GM12873 (cell line): ENCODE data around the gene LZTR1.

ENCODE experiments used
- TF ChIP-seq, protein P1 (sequence below): IDR thresholded peaks from 2 replicates; pipeline ENCODE4 v1.5.1; 2012; ENCODE audit warnings: low read depth, mild to moderate bottlenecking, moderate library complexity, low read length, control low read depth; ENCODE audit not compliant: insufficient read depth; ENCODE audit errors: missing control alignments

The LZTR1 gene

GRCh38 chr22:20967697-20968211 lies 14.3 kb upstream of the LZTR1 start:
- TF ChIP-seq, protein P1, sequence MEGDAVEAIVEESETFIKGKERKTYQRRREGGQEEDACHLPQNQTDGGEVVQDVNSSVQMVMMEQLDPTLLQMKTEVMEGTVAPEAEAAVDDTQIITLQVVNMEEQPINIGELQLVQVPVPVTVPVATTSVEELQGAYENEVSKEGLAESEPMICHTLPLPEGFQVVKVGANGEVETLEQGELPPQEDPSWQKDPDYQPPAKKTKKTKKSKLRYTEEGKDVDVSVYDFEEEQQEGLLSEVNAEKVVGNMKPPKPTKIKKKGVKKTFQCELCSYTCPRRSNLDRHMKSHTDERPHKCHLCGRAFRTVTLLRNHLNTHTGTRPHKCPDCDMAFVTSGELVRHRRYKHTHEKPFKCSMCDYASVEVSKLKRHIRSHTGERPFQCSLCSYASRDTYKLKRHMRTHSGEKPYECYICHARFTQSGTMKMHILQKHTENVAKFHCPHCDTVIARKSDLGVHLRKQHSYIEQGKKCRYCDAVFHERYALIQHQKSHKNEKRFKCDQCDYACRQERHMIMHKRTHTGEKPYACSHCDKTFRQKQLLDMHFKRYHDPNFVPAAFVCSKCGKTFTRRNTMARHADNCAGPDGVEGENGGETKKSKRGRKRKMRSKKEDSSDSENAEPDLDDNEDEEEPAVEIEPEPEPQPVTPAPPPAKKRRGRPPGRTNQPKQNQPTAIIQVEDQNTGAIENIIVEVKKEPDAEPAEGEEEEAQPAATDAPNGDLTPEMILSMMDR, result no peak

GRCh38 chr22:20968281-20968977 lies 13.7 kb upstream of the LZTR1 start:
- TF ChIP-seq, protein P1, result no peak

- TF ChIP-seq, protein P1, result no peak
These were observed 11.0 kb upstream of the LZTR1 start for GRCh38 chr22:20970939-20971657.

DNA sequence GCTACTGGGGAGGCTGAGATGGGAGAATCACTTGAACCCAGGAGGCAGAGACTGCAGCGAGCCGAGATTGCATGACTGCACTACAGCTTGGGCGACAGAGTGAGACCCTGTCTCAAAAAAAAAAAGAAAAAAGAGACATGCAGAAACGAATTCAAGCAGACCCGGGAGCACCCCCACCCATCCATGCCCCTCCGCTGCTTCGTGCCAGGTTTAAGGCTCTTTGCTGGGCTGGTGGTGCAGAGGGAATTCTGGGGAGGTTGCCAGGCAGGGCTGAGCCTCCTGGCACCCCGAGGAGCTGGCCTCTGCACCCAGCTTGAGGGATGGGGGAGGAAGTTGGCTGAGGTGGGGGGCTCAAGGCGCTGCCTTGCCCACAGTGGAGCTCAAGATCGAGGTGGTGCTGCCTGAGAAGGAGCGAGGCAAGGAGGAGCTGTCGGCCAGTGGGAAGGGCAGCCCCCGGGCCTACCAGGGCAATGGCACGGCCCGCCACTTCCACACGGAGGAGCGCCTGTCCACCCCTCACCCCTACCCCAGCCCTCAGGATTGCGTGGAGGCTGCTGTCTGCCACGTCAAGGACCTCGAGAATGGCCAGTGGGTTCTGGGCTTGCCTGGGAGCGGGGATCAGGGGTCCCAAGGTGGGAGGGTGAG lies 9.0 kb upstream of the LZTR1 start:
- TF ChIP-seq, protein P1, result no peak

GRCh38 chr22:20973634-20974286 lies 8.3 kb upstream of the LZTR1 start:
- TF ChIP-seq, protein P1, result no peak

GRCh38 chr22:20974336-20974955 lies 7.7 kb upstream of the LZTR1 start:
- TF ChIP-seq, protein P1, result no peak
